NCI-H1092 (cell line): Measurements from ENCODE around the gene HMX1.

Source experiments
- DNase-seq: peaks from one replicate; lab custom pipeline; 2025; lab: John Stamatoyannopoulos, UW

HMX1 gene

DNA sequence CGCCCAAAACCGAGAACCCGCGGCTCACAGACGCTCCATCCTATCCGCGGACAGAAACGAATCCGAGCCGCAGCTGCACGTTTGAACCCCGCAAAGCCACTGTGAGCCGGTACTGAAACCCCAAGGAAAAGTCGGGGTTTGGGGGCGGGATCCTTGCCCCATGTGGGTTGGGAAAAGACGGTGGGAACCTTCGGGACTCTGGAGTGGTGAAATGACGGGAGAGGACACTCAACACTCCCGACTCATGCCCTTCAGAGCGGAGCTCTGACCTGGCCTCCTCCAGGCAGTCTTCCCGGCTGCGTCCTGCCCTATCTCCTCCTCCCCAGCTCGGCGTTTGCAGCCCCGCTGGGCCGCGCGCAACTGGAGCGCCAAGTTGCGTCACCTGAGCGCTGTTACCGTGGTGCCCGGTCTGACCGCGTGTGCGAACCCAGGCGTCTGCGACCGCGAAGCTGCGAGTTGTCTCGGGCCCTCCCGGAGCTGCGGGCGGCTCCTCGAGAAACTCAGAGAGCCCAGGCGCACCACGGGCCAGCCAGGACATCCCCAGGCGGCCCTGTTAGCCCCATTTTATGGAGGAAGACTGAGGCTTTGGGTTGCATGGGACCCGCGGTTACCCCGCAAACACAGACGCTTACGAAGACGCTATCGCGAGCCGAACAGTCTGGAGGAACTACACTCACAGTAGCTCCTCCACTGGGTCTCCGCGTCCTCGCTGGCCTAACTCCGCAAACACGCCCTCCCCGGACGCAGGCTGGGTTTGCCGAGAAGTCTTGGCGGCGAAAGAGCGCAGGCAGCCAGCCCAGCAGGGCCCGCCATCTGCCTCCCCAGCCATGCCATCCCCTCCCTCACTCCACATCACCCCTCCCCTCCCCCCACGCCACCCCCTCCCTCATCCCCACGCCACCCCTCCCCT, 20.3 kb upstream of the HMX1 start:
- no peak for DNase-seq

DNA sequence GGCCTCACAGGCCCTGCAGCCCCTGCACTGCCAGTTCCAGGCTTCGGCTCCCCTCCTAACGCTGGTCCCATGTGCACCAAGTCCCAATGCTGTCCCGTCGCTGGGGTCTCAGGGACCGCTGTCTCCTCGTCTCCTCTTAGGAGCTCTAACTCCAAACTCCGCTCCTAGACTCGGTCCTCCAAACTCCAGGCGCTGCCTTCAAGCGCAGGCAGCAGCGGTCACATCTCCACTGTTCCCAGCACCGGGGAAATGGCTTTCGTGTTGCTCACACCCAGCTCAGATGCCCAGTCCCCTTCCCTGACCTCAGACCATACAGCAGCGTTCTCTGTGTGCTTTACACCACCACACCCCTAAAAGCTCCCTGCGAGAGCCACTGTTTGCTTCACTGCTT, 19.6 kb upstream of the HMX1 start:
- DNase-seq = no peak

- DNase-seq = no peak
These were observed 17.2 kb upstream of the HMX1 start for GRCh38 chr4:8888856-8889255.

- DNase-seq = no peak
These were observed 15.2 kb upstream of the HMX1 start for GRCh38 chr4:8886612-8887406.

DNA sequence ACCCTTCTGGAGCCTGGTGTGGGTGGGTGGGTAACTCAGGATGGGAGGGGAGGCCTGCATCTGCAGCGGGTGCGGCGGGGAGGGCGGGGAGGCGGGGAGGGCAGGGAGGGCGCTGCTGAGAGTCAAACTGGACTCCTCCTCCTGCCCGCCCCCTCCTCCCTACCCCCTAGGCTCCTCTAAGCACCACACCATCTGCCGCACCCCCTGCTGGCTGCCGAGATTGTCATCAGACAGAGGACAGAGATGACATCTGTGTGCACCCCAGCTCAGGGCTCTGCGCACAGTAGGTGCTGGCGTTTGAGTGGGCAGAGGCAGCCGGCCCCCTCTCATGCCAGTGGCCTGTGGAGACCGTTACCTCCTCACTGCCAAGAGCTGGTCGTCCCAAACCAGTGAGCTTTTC, 10.6 kb upstream of the HMX1 start:
- no peak for DNase-seq

GRCh38 chr4:8880851-8881250, 9.2 kb upstream of the HMX1 start:
- no peak for DNase-seq

DNA sequence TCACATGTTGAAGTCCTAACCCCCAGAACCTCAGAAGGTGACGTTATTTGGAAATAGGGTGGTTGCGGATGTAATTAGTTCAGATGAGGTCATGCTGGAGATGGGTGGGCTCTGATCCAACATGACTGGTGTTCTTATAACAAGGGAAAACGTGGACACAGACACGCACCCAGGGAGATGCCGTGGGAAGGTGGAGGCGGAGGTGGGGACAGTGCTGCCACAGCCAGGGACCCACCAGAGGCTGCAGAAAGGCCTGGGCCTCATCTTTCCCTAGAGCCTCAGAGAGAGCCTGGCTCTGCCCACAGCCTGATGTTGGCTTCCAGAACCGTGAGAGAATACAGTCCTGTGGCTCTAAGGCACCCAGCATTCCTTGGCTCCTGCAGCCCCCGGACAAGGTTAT, 7.9 kb upstream of the HMX1 start:
- no peak for DNase-seq

DNA sequence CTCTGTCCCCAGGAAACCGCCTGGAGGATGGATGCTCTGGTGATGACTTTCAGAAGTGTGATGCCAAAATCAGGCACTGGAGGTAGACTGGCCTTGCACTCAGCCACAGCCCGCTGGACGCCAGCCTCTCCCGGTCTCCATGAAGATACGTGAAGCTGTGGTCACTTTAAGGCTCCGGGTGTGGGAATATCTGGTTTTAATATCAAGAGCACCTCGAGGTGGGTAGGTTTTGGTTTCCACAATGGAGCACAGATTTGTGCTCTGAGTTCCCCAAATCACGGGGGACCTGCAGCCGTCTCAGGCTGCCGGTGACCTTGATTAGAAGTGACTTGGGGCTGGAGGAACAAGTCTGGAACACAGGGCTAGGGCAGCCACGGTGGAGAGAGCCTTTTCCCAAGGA, 6.8 kb upstream of the HMX1 start:
- no peak for DNase-seq

DNA sequence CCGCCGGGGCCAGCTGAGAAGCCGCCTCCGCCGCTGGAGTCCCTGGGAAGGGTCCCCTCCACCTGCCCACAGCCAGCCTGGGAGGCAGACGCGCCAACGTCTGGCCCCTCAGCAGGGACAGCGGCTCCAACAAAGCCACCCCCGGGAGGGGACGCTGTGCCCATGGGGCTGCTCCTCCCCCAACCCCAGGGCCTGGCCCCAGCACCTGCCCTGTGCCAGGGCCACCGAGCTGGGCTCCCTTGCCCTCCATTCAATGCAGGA, 6.1 kb upstream of the HMX1 start:
- DNase-seq = no peak

GRCh38 chr4:8876982-8877779, 5.5 kb upstream of the HMX1 start:
- DNase-seq = no peak

GRCh38 chr4:8874896-8875680, 3.4 kb upstream of the HMX1 start:
- no peak for DNase-seq

DNA sequence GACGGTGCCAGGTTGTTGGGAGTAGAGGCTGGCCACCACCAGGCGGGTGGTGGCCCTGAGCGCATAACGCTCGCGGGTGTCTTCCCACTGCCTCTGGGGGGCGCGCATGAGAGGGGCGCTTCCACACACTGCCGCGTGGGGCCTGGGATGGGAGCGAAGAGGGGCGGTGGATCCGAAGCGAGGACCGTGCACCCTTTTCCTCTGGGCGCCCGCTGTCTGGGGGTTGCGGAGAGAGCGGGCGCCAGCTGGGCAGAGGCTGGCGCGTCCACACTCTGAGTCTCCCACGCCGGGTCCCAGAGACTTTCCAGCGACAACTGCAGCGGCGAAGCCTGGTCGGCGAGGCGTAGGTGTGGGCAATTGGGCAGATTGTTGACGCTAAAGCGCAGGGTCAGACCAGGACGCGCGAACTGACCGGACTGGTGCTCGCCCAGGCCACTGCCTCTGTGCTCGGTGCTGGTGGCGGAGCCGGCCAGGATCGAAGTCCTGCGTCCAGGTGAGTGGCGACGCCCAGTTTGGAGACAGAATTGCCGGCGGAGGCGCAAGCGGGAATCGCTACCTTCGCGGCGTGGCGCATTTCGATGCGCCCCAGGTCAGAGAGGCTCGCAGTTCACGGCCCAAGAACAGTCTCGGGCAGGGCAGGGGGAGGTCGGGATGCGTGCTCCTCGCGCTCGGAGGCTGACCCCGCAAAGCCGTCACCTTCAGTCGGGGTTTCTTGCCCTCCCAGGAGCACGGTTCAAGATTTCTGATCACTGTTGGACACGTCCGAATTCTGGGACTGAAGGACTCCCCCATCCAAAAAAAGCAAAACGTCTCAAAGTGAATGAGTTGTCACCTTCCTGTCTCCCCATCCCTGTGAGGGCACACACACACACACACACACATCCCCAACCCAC, 2.6 kb upstream of the HMX1 start:
- DNase-seq = no peak

DNA sequence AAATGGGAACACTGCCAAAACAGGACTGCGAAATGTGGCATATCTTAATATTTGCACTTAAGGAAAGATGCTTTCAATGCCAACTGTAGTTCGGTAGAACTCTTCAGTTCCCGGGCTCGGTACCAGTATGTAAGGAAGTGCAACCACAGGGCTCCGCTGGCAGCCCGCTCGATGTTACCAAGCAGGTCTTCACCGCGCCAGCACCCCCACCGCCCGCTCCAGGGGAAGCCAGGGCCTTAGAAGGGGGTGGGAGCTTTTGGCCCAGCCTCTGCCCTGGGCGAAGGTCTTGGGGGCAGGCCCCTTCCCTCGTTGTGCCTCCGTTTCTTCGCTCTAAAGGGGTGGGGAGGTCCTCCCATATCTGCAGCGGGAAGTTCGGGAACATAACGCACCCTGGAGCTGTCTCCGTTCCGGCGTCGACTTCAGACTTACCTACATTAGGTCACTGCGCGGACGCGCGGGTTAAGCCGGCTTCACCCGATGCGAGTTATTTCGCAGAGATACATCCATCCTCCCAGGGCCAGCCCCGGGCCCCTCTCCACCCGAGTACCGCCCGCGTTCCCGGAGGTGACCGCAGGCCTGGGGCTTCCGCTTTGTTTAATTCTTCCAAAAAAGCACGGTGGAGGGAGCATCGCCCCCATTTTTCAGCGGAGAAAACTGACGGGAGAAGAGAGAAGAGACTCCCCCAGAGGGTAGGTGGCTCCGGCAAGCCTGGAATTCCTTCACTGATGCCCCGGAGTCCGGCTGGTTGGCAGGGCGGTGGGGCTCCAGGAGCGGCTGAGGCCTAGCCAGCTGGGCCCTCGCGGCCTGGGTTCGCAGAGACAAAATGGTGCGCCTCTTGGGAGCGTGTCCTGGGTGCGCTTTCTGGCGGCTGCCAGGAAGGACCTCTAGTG, 1.0 kb upstream of the HMX1 start:
- no peak for DNase-seq

DNA sequence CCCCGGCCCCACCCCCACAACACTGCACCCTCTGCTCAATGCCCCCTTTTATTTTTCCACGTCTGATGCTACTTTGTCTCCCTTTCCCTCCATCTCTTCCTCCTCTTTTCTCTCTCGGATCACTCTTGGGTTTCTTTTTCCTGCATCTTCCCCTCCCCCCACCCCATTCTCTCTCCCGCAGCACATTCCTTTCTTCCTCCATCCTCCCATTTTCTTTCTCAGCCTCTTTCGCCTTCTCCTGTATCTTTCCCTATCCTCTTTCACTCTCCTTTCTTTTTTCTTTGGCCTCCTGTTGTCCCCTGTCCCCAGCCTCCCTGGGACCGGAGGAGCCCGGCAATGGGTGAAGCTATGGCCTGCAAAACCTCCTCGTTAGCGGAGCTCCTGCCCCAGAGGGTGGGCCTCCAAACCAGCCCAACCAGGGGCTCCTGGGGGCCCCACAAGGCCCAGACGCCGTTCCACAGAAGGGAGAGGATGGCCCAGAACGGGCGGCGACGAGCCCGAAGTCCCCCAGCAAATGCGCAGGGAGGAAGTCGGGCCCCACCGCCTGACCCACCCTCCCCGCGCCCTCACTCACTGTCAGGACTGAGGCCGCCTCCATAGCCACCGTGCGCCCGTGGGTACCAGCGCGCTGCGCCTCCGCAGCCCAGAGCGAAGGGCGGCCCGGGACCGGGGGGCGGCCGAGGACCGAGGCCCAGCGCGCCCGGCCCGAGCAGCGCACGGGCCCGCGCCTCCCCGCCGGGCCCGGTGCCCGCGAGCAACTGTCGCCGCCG, 807 bp downstream of the HMX1 start:
- no peak for DNase-seq

DNA sequence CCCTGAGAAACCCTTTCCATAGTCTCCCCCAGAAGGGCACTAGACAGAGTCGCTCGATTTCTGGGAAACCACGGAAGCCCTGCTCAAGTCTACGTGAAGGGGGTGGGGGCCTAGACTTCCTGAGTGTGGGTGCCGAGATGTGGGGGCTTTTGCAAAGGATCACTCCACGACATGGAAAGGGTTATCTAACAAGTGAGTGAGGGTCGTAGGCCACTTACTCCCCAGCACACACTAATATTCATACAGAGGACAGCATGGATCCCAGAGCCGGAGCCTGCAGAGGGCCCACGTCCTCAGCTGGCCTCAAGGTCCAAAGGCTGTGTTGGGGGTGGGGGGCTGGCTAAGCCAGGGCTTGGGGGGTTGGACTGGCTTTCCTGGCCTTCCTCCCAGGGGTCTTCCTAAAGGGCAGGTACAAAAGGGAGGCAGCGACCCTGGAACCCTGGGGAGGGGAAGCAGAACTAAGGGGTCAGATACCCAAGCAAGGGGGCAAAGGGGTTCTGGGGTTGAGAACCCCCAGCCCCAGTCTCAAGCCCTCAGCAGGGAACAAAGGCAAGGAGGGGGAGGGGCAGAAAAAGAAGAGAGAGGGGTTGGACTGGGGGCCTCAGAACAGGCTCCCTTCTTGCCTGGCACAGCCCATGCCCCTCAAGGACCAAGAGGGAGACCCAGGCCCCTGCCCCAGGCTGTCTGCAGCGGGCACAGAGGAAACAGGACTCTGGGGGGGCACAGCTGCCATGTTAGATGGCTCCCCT, 1.6 kb downstream of the HMX1 start:
- no peak for DNase-seq

DNA sequence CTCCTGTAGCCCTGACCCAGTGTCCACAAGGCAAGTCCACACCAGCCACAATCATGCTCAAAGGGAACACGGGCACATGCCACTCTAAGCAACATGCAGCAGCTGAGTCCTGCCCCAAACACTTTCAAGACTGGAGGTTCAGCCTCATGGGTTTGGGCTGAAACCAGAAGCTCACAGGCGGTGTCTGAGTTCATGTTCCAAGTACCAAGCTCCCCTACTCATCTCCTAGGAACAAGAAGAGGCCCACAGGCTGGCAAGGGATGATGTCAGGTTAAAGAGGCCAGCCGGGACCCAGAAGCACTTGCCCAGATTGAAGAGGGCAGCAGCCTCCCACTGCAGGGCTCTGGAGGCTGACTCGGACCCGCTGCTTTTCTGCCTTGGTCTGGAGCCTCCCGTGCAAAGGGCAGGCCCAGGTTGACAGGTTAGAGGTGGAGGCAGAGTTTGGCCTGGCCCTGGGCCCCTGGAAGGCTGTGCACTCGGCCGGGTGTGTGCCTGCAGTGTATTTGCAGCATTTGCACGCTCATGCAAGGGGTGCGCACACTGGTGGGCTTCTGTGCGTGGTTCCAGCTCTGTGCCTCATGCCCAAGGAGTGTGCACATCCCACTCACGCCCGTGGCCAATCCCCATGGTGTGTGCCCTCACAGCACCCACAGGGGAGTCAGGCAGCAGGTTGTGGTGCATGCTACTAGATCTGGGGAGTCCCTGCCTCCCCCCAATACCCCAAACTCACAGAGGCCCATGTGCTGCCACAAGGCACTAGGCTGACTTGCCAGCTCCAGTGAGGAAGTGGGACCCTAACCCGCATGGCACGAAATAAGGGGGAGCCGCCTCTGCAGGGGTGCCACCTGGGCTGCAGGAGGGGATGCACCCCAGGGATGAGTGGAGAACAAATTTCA, 2.4 kb downstream of the HMX1 start:
- no peak for DNase-seq

DNA sequence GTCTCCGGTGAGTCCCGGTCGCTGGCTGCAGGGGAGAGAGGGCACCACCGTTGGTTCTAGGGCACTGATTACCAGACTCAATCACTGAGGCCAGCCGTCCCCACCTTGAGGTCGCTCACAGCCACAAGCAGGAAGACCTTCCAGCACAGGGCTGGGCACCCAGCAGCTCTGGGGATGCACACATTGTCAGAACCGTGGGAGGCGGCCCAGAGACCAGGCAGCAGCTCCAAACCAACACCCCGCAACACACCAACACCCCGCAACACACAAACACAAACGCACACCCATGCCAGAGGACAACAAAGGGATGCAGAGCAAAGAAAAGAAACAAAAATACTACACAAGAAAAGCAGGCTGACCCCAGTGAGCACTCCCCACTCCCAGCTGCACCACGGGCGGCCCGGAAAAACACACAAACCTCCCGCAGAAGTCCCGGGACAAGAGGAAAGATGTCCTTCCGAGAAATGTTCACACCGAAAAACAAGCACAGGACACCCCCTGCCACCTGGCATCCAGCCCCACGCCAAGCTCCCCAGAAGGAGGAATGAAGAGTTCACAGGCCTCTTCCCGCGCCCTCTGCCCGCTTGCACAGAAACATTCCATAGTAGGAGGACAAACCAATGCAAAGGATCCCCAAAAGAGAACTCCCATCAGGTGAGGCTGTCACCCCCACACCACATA, 3.2 kb downstream of the HMX1 start:
- DNase-seq = no peak
